Endodermal cell (in vitro differentiated cells): ENCODE data around the gene OR6B1. TPM values are rescaled to one million over a fixed set of nuclear protein-coding genes. Genes with fewer than 3 reads are reported as not detected.
"Not testable (repeated sequence)": the region's sequence is repeated elsewhere in the genome, so short reads cannot be mapped to it uniquely, and the experiment has no call there.

Source experiments
- DNase-seq: peaks from one replicate; pipeline ENCODE4 v3.0.0-alpha.2; 2017
- H3K27ac ChIP-seq: 2 replicates; pipeline ENCODE4 v1.5.1; 2013; ENCODE audit warnings: mild to moderate bottlenecking, low read depth, low read length, moderate library complexity
- H3K27me3 ChIP-seq: 2 replicates; pipeline ENCODE4 v1.6.1; 2013; ENCODE audit warnings: mild to moderate bottlenecking, low read length, moderate library complexity; ENCODE audit not compliant: insufficient read depth, control insufficient read depth, poor library complexity, severe bottlenecking
- H3K36me3 ChIP-seq: 2 replicates; pipeline ENCODE4 v1.7.0; 2013; ENCODE audit warnings: mild to moderate bottlenecking, low read length, moderate library complexity; ENCODE audit not compliant: control insufficient read depth, insufficient read depth
- H3K4me1 ChIP-seq: one replicate; pipeline ENCODE4 v1.7.0; 2013; ENCODE audit warnings: low read length; ENCODE audit not compliant: control insufficient read depth, insufficient read depth
- H3K4me3 ChIP-seq: 2 replicates; pipeline ENCODE4 v1.5.1; 2013; ENCODE audit warnings: mild to moderate bottlenecking, low read length, moderate library complexity
- H3K9ac ChIP-seq: 2 replicates; pipeline ENCODE4 v1.6.1; 2013; ENCODE audit warnings: mild to moderate bottlenecking, low read length, moderate library complexity; ENCODE audit not compliant: poor library complexity, severe bottlenecking; ENCODE audit errors: extremely low read depth
- H3K9me3 ChIP-seq: 2 replicates; pipeline ENCODE4 v1.6.1; 2013; ENCODE audit warnings: mild to moderate bottlenecking, low read length, moderate library complexity; ENCODE audit not compliant: control insufficient read depth
- H3K27ac Mint-ChIP-seq: 2 replicates; pipeline ENCODE4 v1.8.0; 2020; ENCODE audit warnings: mixed read lengths
- H3K27me3 Mint-ChIP-seq: 2 replicates; pipeline ENCODE4 v1.8.0; 2021; ENCODE audit warnings: mild to moderate bottlenecking, mixed read lengths; ENCODE audit not compliant: insufficient read depth
- H3K36me3 Mint-ChIP-seq: 2 replicates; pipeline ENCODE4 v1.8.0; 2020; ENCODE audit warnings: low read depth, mixed read lengths
- H3K4me1 Mint-ChIP-seq: 2 replicates; pipeline ENCODE4 v1.8.0; 2020; ENCODE audit warnings: mixed read lengths
- H3K4me3 Mint-ChIP-seq: 2 replicates; pipeline ENCODE4 v1.8.0; 2020; ENCODE audit warnings: mild to moderate bottlenecking, moderate library complexity, mixed read lengths
- H3K9me3 Mint-ChIP-seq: 2 replicates; pipeline ENCODE4 v1.8.0; 2020; ENCODE audit warnings: mild to moderate bottlenecking, mixed read lengths
- WGBS, 2 experiments: methylation state at CpG; one replicate each; pipeline versions ENCODE4 v1.1.5 to v1.1.7; 2013; ENCODE audit warnings: missing lambda C conversion rate in 2 of 2, mixed read lengths in 1 of 2; ENCODE audit not compliant: insufficient coverage in 1 of 2, insufficient read length in 1 of 2; 5-methylcytosine and 5-hydroxymethylcytosine counted together
- total RNA-seq, 2 donors: library from RNA; stranded (reverse); fragmentation: NEBNext Ultra II Directional in 1 of 2; extraction: Animal tissue kit (Norgen Biotek cat#: 25700) in 1 of 2; gene quantifications; 2 replicates in 1 of 2; 3 replicates in 1 of 2; pipeline ENCODE4 v1.2.1, GENCODE V29; 2021
- TF ChIP-seq, protein P1 (sequence below): fragments of 200-600 bp; sonication (generic); conservative IDR thresholded peaks from 2 replicates; pipeline ENCODE4 v1.5.0; 2021; ENCODE audit warnings: antibody characterized with exemption, mild to moderate bottlenecking

OR6B1 gene
- total RNA-seq, 2 donors from 2014 or later, result not detected

DNA sequence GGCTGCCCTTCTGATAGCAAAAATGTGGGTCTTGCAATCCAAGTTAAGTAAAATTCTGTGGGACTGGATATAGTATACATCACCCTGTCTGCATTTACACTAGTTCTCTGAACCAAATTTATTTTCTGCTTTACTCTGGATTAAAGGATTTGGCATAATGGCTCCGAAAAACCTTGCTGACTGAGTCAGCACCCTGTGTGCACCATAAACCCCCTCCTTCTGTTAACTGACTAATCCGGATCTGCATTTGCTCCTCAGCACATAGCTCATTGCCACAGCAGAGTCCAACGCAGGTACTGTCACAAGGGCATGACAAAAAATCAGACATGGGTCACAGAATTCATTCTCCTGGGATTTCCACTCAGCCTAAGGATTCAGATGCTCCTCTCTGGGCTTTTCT lies 50.0 kb downstream of the OR6B1 start:
- no peak overlapping the region for H3K27ac ChIP-seq
- DNase-seq, result no peak

DNA sequence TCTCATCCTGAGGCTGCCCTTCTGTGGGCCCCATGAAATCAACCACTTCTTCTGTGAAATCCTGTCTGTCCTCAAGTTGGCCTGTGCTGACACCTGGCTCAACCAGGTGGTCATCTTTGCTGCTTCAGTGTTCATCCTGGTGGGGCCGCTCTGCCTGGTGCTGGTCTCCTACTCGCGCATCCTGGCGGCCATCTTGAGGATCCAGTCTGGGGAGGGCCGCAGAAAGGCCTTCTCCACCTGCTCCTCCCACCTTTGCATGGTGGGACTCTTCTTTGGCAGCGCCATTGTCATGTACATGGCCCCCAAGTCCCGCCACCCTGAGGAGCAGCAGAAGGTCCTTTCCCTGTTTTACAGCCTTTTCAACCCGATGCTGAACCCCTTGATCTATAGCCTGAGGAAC lies 50.8 kb downstream of the OR6B1 start:
- not testable (repeated sequence) for H3K4me3 ChIP-seq, H3K9ac ChIP-seq, DNase-seq, H3K27me3 Mint-ChIP-seq, H3K36me3 ChIP-seq, H3K4me1 ChIP-seq, H3K27ac Mint-ChIP-seq, H3K9me3 Mint-ChIP-seq, H3K27ac ChIP-seq, H3K36me3 Mint-ChIP-seq, H3K27me3 ChIP-seq, H3K9me3 ChIP-seq, H3K4me1 Mint-ChIP-seq, H3K4me3 Mint-ChIP-seq
- WGBS, 2 experiments, result 93 to 96% methylated on average over 5 to 8 of the region's 8 CpGs

More for the DNA sequence above, 50.0 kb downstream of the OR6B1 start:
- Mint-ChIP-seq H3K4me1 (no peaks in the 10 kb centered on the region), H3K9me3 (no peaks in the 10 kb centered on the region), H3K4me3 (no peak overlapping the region), H3K36me3 (no peaks in the 10 kb centered on the region), H3K27me3 (no peaks in the 10 kb centered on the region), H3K27ac (no peak overlapping the region)
- TF ChIP-seq, protein P1, sequence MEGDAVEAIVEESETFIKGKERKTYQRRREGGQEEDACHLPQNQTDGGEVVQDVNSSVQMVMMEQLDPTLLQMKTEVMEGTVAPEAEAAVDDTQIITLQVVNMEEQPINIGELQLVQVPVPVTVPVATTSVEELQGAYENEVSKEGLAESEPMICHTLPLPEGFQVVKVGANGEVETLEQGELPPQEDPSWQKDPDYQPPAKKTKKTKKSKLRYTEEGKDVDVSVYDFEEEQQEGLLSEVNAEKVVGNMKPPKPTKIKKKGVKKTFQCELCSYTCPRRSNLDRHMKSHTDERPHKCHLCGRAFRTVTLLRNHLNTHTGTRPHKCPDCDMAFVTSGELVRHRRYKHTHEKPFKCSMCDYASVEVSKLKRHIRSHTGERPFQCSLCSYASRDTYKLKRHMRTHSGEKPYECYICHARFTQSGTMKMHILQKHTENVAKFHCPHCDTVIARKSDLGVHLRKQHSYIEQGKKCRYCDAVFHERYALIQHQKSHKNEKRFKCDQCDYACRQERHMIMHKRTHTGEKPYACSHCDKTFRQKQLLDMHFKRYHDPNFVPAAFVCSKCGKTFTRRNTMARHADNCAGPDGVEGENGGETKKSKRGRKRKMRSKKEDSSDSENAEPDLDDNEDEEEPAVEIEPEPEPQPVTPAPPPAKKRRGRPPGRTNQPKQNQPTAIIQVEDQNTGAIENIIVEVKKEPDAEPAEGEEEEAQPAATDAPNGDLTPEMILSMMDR, result no peak
- no peaks in the 10 kb centered on the region for H3K4me1 ChIP-seq
- no peaks in the 10 kb centered on the region for H3K27me3 ChIP-seq
- H3K9ac ChIP-seq, result no peak overlapping the region
- H3K36me3 ChIP-seq, result no peaks in the 10 kb centered on the region
- no peak overlapping the region for H3K4me3 ChIP-seq
- H3K9me3 ChIP-seq, result no peaks in the 10 kb centered on the region
- 82 to 84% methylated on average over 3 of the region's 3 CpGs for WGBS, 2 experiments

- no peak overlapping the region for H3K9ac ChIP-seq
- no peak for DNase-seq
- no peak overlapping the region for H3K27ac ChIP-seq
- no peaks in the 10 kb centered on the region for H3K27me3 ChIP-seq
- TF ChIP-seq, protein P1, result no peak
- no peaks in the 10 kb centered on the region for H3K9me3 ChIP-seq
- H3K4me1 Mint-ChIP-seq, result no peaks in the 10 kb centered on the region
- no peak overlapping the region for H3K4me3 Mint-ChIP-seq
- no peak overlapping the region for H3K27ac Mint-ChIP-seq
- no peaks in the 10 kb centered on the region for H3K27me3 Mint-ChIP-seq
- 80 to 87% methylated on average over 1 to 3 of the region's 3 CpGs for WGBS, 2 experiments
- no peak overlapping the region for H3K4me3 ChIP-seq
- H3K4me1 ChIP-seq, result no peaks in the 10 kb centered on the region
- H3K9me3 Mint-ChIP-seq, result peaks cover 26% of the 10 kb centered on the region
- H3K36me3 ChIP-seq, result no peaks in the 10 kb centered on the region
- no peaks in the 10 kb centered on the region for H3K36me3 Mint-ChIP-seq
Measured at GRCh38 chr7:144057954-144058353, 57.8 kb downstream of the OR6B1 start.

Other genes starting within 250 kb of the OR6B1 start
- not detected for gene CTAGE6, start 242.6 kb upstream of the OR6B1 start, total RNA-seq
- 100 to 1,000 TPM in 1 of 2 donors, 10 to 100 TPM in 1; 67.7 to 123 TPM for gene TCAF1, start 98.1 kb upstream of the OR6B1 start, total RNA-seq
- gene OR2F2, start 65.1 kb upstream of the OR6B1 start, total RNA-seq, result not detected
- gene OR2F1, start 45.5 kb upstream of the OR6B1 start, total RNA-seq, result not detected
- gene OR2A5, start 48.6 kb downstream of the OR6B1 start, total RNA-seq, result not detected
- gene OR2A25, start 69.5 kb downstream of the OR6B1 start, total RNA-seq, result not detected
- not detected for gene OR2A12, start 86.0 kb downstream of the OR6B1 start, total RNA-seq
- gene OR2A2, start 109.3 kb downstream of the OR6B1 start, total RNA-seq, result not detected
- gene OR2A14, start 122.9 kb downstream of the OR6B1 start, total RNA-seq, result not detected
- gene CTAGE4, start 183.1 kb downstream of the OR6B1 start, total RNA-seq, result 1 to 10 TPM; 6.3 to 8.7 TPM
- 10 to 100 TPM in 1 of 2 donors, 1 to 10 TPM in 1; 9.5 to 18.4 TPM for gene ARHGEF35, start 195.5 kb downstream of the OR6B1 start, total RNA-seq
- gene OR2A42, start 239.3 kb downstream of the OR6B1 start, total RNA-seq, result not detected